Panc1 (cell line): Measurements from ENCODE around the gene AK6. TPM values are rescaled to one million over a fixed set of nuclear protein-coding genes. Genes with fewer than 3 reads are reported as not detected.

Source experiments
- ATAC-seq: fragments of 200-7000 bp; cut with Tn5 transposase; 2 replicates; pipeline ENCODE4 v1.9.1; 2020; ENCODE audit warnings: mild to moderate bottlenecking, moderate library complexity
- BruUV-seq: library from RNA; stranded (reverse); fragments of 400-500 nt; replicated peaks from 2 replicates; lab custom pipeline; 2021; lab: Mats Ljungman, UMichigan
- CTCF ChIA-PET: fragments of 300-600 bp; sonication (Branson Sonifier 250); formaldehyde crosslinking; loops from one replicate; lab custom pipeline; 2022; ENCODE audit warnings: antibody characterized with exemption; lab: Charles Lee
- POLR2A ChIA-PET: fragments of 300-600 bp; sonication (Branson Sonifier 250); formaldehyde crosslinking; loops from one replicate; lab custom pipeline; 2022; ENCODE audit warnings: antibody characterized with exemption; lab: Charles Lee
- DNase-seq: peaks from one replicate; pipeline ENCODE4 v3.0.0-alpha.2; 2010; ENCODE audit warnings: low read depth, low spot score
- H3K27ac ChIP-seq: 2 replicates; pipeline ENCODE4 v1.5.1; 2011; ENCODE audit warnings: mild to moderate bottlenecking, low read length, inconsistent platforms
- H3K27me3 ChIP-seq: fragments of 200-500 bp; sonication (Bioruptor generic); 2 replicates; pipeline ENCODE4 v1.6.0; 2014; ENCODE audit warnings: low read length, inconsistent platforms; ENCODE audit not compliant: control insufficient read depth, insufficient read depth
- H3K36me3 ChIP-seq: fragments of 200-500 bp; sonication (Bioruptor generic); 2 replicates; pipeline ENCODE4 v1.5.1; 2014; ENCODE audit warnings: inconsistent platforms, mild to moderate bottlenecking, low read length, moderate library complexity; ENCODE audit not compliant: control insufficient read depth, insufficient read depth
- H3K4me1 ChIP-seq: 2 replicates; pipeline ENCODE4 v1.5.1; 2011; ENCODE audit warnings: inconsistent platforms, mild to moderate bottlenecking, low read length, moderate library complexity; ENCODE audit not compliant: control insufficient read depth, insufficient read depth
- H3K4me3 ChIP-seq, 2 experiments: 2 replicates each; pipeline ENCODE4 v1.5.1; 2011 to 2012; ENCODE audit warnings: low read depth in 2 of 2, low read length in 2 of 2, mild to moderate bottlenecking in 2 of 2, inconsistent platforms in 1 of 2, moderate library complexity in 1 of 2
- H3K9me3 ChIP-seq: fragments of 200-500 bp; sonication (Bioruptor generic); 2 replicates; pipeline ENCODE4 v1.5.1; 2014; ENCODE audit warnings: low read depth, mild to moderate bottlenecking, inconsistent platforms, low read length, moderate library complexity; ENCODE audit not compliant: control insufficient read depth, insufficient read depth
- POLR2AphosphoS5 ChIP-seq: IDR thresholded peaks from 2 replicates; pipeline ENCODE4 v1.6.1; 2012; ENCODE audit warnings: mild to moderate bottlenecking, low read depth, low read length, moderate library complexity
- SIN3A ChIP-seq: IDR thresholded peaks from 2 replicates; pipeline ENCODE4 v1.6.1; 2012; ENCODE audit warnings: low read depth, mild to moderate bottlenecking, low read length, moderate library complexity, borderline replicate concordance; ENCODE audit not compliant: insufficient read depth
- TCF7L2 ChIP-seq: IDR thresholded peaks from 2 replicates; pipeline ENCODE4 v1.6.1; 2011; ENCODE audit warnings: mild to moderate bottlenecking, low read depth, low read length, inconsistent platforms
- in situ Hi-C: cut with HindIII; loops from 2 replicates; pipeline ENCODE4 v1.10.0; 2016; ENCODE audit warnings: low sequenced_read_pairs, low pct_unique_long_range_greater_than_20kb
- intact Hi-C: fragments of 100-400 bp; cut with micrococcal nuclease; formaldehyde crosslinking; loops from one replicate; pipeline ENCODE4 v1.10.0; 2022; ENCODE audit not compliant: unreplicated experiment
- total RNA-seq: library from RNA; stranded (reverse); gene quantifications from one replicate; pipeline ENCODE4 v1.2.1, GENCODE V29; 2021; ENCODE audit not compliant: unreplicated experiment
- TF ChIP-seq, protein P1 (sequence below): fragments of 450-650 bp; IDR thresholded peaks from 2 replicates; pipeline ENCODE4 v1.5.1; 2017; ENCODE audit warnings: mild to moderate bottlenecking
- TF ChIP-seq, protein P2 (sequence below), 2 experiments: IDR thresholded peaks; 2 replicates each; pipeline ENCODE4 v1.6.1; 2011 to 2012; ENCODE audit warnings: low read depth in 2 of 2, control low read depth in 1 of 2, low read length in 1 of 2, mild to moderate bottlenecking in 1 of 2, moderate library complexity in 1 of 2; ENCODE audit not compliant: insufficient read depth in 1 of 2

Gene AK6
- total RNA-seq, 1 experiment from 2014 or later, result 61.3 TPM

GRCh38 chr5:69367697-69368279, 1.5 kb downstream of the AK6 start:
- H3K4me1 ChIP-seq, result peaks cover 29% of the 10 kb centered on the region; the same call in 1 of the 2 replicates
- CTCF ChIA-PET, result interaction anchor here (0.7 kb wide), 1 partner anchor 221 kb away, joined by 8 read pairs; no protein-coding TSS in a partner anchor
- in situ Hi-C loops, result no loop called here
- DNase-seq (no peak), ATAC-seq (no peak)
- no peaks in the 10 kb centered on the region for H3K27me3 ChIP-seq
- intact Hi-C loops, result loop anchor here (10.0 kb wide), 1 partner anchor 273 kb away; the partner anchor contains the start of gene SLC30A5
- peaks cover 17% of the 10 kb centered on the region for H3K36me3 ChIP-seq
- POLR2A ChIA-PET, result no interaction called here
- H3K4me3 ChIP-seq, result peak overlapping the region; percentile 70 to 100
- TF ChIP-seq, protein P1, sequence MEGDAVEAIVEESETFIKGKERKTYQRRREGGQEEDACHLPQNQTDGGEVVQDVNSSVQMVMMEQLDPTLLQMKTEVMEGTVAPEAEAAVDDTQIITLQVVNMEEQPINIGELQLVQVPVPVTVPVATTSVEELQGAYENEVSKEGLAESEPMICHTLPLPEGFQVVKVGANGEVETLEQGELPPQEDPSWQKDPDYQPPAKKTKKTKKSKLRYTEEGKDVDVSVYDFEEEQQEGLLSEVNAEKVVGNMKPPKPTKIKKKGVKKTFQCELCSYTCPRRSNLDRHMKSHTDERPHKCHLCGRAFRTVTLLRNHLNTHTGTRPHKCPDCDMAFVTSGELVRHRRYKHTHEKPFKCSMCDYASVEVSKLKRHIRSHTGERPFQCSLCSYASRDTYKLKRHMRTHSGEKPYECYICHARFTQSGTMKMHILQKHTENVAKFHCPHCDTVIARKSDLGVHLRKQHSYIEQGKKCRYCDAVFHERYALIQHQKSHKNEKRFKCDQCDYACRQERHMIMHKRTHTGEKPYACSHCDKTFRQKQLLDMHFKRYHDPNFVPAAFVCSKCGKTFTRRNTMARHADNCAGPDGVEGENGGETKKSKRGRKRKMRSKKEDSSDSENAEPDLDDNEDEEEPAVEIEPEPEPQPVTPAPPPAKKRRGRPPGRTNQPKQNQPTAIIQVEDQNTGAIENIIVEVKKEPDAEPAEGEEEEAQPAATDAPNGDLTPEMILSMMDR, result no peak
- TF ChIP-seq TCF7L2 (no peak), POLR2AphosphoS5 (no peak), SIN3A (no peak)
- TF ChIP-seq, protein P2, sequence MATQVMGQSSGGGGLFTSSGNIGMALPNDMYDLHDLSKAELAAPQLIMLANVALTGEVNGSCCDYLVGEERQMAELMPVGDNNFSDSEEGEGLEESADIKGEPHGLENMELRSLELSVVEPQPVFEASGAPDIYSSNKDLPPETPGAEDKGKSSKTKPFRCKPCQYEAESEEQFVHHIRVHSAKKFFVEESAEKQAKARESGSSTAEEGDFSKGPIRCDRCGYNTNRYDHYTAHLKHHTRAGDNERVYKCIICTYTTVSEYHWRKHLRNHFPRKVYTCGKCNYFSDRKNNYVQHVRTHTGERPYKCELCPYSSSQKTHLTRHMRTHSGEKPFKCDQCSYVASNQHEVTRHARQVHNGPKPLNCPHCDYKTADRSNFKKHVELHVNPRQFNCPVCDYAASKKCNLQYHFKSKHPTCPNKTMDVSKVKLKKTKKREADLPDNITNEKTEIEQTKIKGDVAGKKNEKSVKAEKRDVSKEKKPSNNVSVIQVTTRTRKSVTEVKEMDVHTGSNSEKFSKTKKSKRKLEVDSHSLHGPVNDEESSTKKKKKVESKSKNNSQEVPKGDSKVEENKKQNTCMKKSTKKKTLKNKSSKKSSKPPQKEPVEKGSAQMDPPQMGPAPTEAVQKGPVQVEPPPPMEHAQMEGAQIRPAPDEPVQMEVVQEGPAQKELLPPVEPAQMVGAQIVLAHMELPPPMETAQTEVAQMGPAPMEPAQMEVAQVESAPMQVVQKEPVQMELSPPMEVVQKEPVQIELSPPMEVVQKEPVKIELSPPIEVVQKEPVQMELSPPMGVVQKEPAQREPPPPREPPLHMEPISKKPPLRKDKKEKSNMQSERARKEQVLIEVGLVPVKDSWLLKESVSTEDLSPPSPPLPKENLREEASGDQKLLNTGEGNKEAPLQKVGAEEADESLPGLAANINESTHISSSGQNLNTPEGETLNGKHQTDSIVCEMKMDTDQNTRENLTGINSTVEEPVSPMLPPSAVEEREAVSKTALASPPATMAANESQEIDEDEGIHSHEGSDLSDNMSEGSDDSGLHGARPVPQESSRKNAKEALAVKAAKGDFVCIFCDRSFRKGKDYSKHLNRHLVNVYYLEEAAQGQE (IDR thresholded peaks at IDR 0.05; ENCODE audit: insufficient read depth in 1 of 2, low read depth in 2 of 2, low read length in 1 of 2), result no peak
- peak overlapping the region; percentile 98 for H3K27ac ChIP-seq
- no peaks in the 10 kb centered on the region for H3K9me3 ChIP-seq
- no TSS peak for BruUV-seq

DNA sequence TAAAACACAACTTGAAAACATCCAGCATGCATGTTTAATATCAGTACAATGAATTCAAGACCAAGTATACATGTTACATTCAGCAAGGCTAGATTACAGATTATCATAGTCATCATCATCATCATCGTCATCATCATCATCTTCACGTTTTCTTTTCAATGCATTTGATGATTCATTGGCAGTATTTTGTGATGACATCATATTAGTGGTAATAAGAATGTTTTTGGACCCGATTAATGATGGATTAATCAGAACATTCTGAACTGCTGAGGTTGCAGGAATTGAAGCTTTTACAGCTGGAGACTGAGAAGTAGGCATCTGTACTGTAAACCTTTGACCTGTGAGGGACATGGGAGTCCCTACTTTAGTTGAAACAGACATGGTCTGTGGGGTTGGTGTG, 4.5 kb downstream of the AK6 start:
- no peaks in the 10 kb centered on the region for H3K9me3 ChIP-seq
- in situ Hi-C loops (no loop called here), intact Hi-C loops (loop anchor here (10.0 kb wide), 1 partner anchor 270 kb away; the partner anchor contains the start of gene SLC30A5)
- H3K4me3 ChIP-seq, result no peak overlapping the region
- H3K27me3 ChIP-seq, result no peaks in the 10 kb centered on the region
- H3K36me3 ChIP-seq, result peaks cover 17% of the 10 kb centered on the region
- H3K27ac ChIP-seq, result no peak overlapping the region
- ChIA-PET POLR2A (no interaction called here), CTCF (interaction anchor here (0.6 kb wide), 1 partner anchor 309 kb away, joined by 3 read pairs; no protein-coding TSS in a partner anchor)
- H3K4me1 ChIP-seq, result peaks cover 21% of the 10 kb centered on the region; the same call in 1 of the 2 replicates
- ATAC-seq, result no peak
- no TSS peak for BruUV-seq
- no peak for DNase-seq
- peak; percentile 11; the same call in 1 of the 2 replicates for TF ChIP-seq POLR2AphosphoS5
- TF ChIP-seq TCF7L2, result no peak

DNA sequence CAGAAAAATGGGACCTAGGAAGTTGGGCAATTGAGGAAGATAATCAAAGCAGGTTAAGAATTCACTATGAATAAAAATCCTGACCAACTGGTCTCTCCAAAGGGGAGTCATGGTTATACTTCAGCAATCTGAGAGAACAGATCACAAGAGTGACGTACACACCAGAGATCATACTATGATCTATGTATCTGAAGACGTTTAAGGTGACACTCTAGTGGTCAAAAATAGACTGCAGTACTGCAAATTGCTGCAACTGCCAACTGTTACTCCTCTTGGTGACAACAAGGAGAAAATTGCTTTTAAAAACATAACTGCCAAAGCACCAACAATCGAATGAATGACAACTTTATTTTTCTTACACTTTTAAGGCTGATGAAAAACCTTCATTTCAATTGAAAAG, 4.9 kb downstream of the AK6 start:
- intact Hi-C loops (loop anchor here (10.0 kb wide), 1 partner anchor 270 kb away; the partner anchor contains the start of gene SLC30A5), in situ Hi-C loops (no loop called here)
- Histone ChIP-seq H3K36me3 (peaks cover 17% of the 10 kb centered on the region), H3K4me1 (peaks cover 24% of the 10 kb centered on the region; the same call in 1 of the 2 replicates), H3K9me3 (no peaks in the 10 kb centered on the region), H3K27me3 (no peaks in the 10 kb centered on the region), H3K4me3 (no peak overlapping the region), H3K27ac (no peak overlapping the region)
- DNase-seq, result no peak
- TF ChIP-seq, protein P1, result no peak
- TF ChIP-seq POLR2AphosphoS5, result no peak
- TF ChIP-seq SIN3A, result no peak
- TF ChIP-seq TCF7L2, result no peak
- TF ChIP-seq, protein P2 (IDR thresholded peaks at IDR 0.05; ENCODE audit: insufficient read depth in 1 of 2, low read depth in 2 of 2, low read length in 1 of 2), result no peak
- CTCF ChIA-PET, result no interaction called here
- BruUV-seq, result no TSS peak
- POLR2A ChIA-PET, result no interaction called here
- ATAC-seq, result no peak
